Measurements from ENCODE around the gene F7. TPM values are rescaled to one million over a fixed set of nuclear protein-coding genes. Genes with fewer than 3 reads are reported as not detected.
"Not testable (repeated sequence)": the region's sequence is repeated elsewhere in the genome, so short reads cannot be mapped to it uniquely, and the experiment has no call there.

Gene F7
- total and polyA plus RNA-seq, 9 of the 15 experiments (the other 6 are each of a cell fraction or from before 2014, with no cell fraction given): not detected

DNA sequence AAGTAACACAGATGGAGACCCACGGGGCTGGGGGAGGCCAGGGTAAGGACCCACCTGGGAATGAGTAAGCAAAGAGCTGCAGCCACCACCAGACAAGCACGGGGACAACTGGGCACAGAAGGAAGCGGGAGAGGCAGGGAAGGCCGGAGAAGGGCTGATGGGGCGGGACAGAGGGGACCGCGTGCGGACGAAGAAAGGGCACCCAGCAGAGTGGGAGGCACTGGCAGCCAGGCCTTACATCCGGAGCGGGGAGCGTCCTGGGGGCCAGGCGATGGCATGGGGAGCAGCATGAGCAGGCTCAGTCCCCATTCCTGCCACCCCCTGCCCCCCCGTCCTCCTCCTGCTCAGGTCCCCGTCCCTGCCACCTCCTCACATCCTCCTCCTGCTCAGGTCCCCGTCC lies 55.8 kb downstream of the F7 start:
- H3K27ac ChIP-seq (ENCODE audit: extremely low read depth, low read depth, low read length): no peak overlapping the region
- CTCF ChIA-PET (ENCODE audit: low intra/inter-chr PET ratio): no interaction called here
- no peak overlapping the region for H3K4me2 ChIP-seq (ENCODE audit: insufficient read depth, low read length)
- ATAC-seq (no peak), FAIRE-seq (no peak), DNase-seq (ENCODE audit: extremely low read depth in 1 of 4, low spot score in 3 of 4) (no peak)
- 74% methylated on average over 7 of the region's 16 CpGs for WGBS (ENCODE audit: insufficient coverage, low coverage, missing lambda C conversion rate)
- no peak overlapping the region for H3K4me3 ChIP-seq
- no TSS peak for BruUV-seq (replicated peaks)
- no peaks in the 10 kb centered on the region for H3K36me3 ChIP-seq (ENCODE audit: control insufficient read depth, insufficient read depth, low read length)
- peaks cover 3 to 20% of the 10 kb centered on the region in 2 experiments; a peak in 3 of 5 replicates for H3K4me1 ChIP-seq (replicated peaks in 1 of 2; ENCODE audit: control insufficient read depth in 2 of 2, insufficient read depth in 2 of 2, low read length in 2 of 2)
- H3K9me1 ChIP-seq (ENCODE audit: control insufficient read depth, insufficient read depth, low read length): no peaks in the 10 kb centered on the region
- POLR2A ChIA-PET: interaction anchor here (1.1 kb wide), 1 partner anchor 25 kb away, joined by 3 read pairs; no protein-coding TSS in a partner anchor
- intact Hi-C loops (cut with micrococcal nuclease): no loop called here
- no peak overlapping the region for H2AFZ ChIP-seq (ENCODE audit: low read depth, low read length)
- in situ Hi-C loops (cut with MboI): no loop called here
- H3K9me3 ChIP-seq (replicated peaks; ENCODE audit: control insufficient read depth, insufficient read depth, low read depth, low read length): no peaks in the 10 kb centered on the region
- H3K9ac ChIP-seq (ENCODE audit: insufficient read depth in 1 of 2, low read depth in 2 of 2, low read length in 2 of 2): peak overlapping the region in 1 of 2 experiments; percentile 17; a peak in 1 of 4 replicates
- no peaks in the 10 kb centered on the region for H3K79me2 ChIP-seq (ENCODE audit: control insufficient read depth, insufficient read depth, low read length)
- 0 out of 2 replicates have a peak, but pooled peaks have one; percentile 22 for TF ChIP-seq POLR2G (IDR thresholded peaks at IDR 0.05; ENCODE audit: low read depth, low read length)
- TF ChIP-seq CBX5 (IDR thresholded peaks at IDR 0.05; ENCODE audit: borderline replicate concordance, low read depth): no peak
- H3K27me3 ChIP-seq (ENCODE audit: control insufficient read depth in 2 of 2, insufficient read depth in 2 of 2, low read length in 2 of 2): no peaks in the 10 kb centered on the region
- H4K20me1 ChIP-seq (replicated peaks; ENCODE audit: control insufficient read depth, insufficient read depth, low read length): no peaks in the 10 kb centered on the region

- H3K9ac ChIP-seq (ENCODE audit: insufficient read depth in 1 of 2, low read depth in 2 of 2, low read length in 2 of 2); H3K79me2 ChIP-seq (ENCODE audit: control insufficient read depth, insufficient read depth, low read length); H2AFZ ChIP-seq (ENCODE audit: low read depth, low read length); H3K36me3 ChIP-seq (ENCODE audit: control insufficient read depth, insufficient read depth, low read length); H3K27ac ChIP-seq (ENCODE audit: extremely low read depth, low read depth, low read length); POLR2A ChIA-PET; H3K27me3 ChIP-seq (ENCODE audit: control insufficient read depth in 2 of 2, insufficient read depth in 2 of 2, low read length in 2 of 2); H3K4me2 ChIP-seq (ENCODE audit: insufficient read depth, low read length); CTCF ChIA-PET (ENCODE audit: low intra/inter-chr PET ratio); H3K4me3 ChIP-seq; H4K20me1 ChIP-seq (replicated peaks; ENCODE audit: control insufficient read depth, insufficient read depth, low read length); in situ Hi-C loops (cut with MboI); FAIRE-seq; H3K9me1 ChIP-seq (ENCODE audit: control insufficient read depth, insufficient read depth, low read length); intact Hi-C loops (cut with micrococcal nuclease); H3K9me3 ChIP-seq (replicated peaks; ENCODE audit: control insufficient read depth, insufficient read depth, low read depth, low read length); BruUV-seq (replicated peaks); DNase-seq (ENCODE audit: extremely low read depth in 1 of 4, low spot score in 3 of 4); ATAC-seq: not testable (repeated sequence)
- H3K4me1 ChIP-seq (replicated peaks in 1 of 2; ENCODE audit: control insufficient read depth in 2 of 2, insufficient read depth in 2 of 2, low read length in 2 of 2): peaks cover 3 to 20% of the 10 kb centered on the region in 2 experiments; a peak in 3 of 5 replicates
- no CpG with 5 or more reads among the region's 13 CpGs for WGBS (ENCODE audit: insufficient coverage, low coverage, missing lambda C conversion rate)
Observed at GRCh38 chr13:113161975-113162374, 56.4 kb downstream of the F7 start.
